Fibroblast of skin of right biceps (primary cell): Measurements from ENCODE around the gene CCDC120.

ENCODE experiments used
- DNase-seq: peaks from one replicate; pipeline ENCODE4 v3.0.0-alpha.2; 2013

Gene CCDC120, protein sequence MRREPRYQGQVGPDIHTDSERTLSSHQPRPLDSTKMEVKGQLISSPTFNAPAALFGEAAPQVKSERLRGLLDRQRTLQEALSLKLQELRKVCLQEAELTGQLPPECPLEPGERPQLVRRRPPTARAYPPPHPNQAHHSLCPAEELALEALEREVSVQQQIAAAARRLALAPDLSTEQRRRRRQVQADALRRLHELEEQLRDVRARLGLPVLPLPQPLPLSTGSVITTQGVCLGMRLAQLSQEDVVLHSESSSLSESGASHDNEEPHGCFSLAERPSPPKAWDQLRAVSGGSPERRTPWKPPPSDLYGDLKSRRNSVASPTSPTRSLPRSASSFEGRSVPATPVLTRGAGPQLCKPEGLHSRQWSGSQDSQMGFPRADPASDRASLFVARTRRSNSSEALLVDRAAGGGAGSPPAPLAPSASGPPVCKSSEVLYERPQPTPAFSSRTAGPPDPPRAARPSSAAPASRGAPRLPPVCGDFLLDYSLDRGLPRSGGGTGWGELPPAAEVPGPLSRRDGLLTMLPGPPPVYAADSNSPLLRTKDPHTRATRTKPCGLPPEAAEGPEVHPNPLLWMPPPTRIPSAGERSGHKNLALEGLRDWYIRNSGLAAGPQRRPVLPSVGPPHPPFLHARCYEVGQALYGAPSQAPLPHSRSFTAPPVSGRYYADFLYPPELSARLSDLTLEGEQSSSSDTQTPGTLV

DNA sequence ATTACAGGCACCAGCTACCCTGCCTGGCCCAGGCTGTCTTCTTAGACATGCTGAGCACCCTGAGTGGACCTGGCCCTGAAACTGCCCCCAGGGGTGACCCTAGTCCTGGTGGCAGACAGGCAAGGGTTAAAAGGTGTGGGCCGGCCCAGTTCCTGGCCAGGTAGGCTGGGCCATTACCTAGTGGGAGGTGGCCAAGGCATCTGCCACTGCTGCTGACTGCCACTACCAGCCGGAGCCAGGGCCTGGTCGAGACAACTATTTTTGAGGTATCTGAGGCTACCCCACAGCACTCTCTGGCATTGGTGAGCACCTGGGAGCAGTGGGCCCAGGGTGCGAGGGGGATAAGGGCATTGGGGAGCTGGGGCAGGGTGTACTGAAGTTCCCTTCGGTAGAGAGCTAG is at the start of gene CCDC120:
Gene CCDC120, plus strand, starts transcription at position 206 of the 400 bp plus-strand sequence. CDS start 3,043 bp downstream, outside the sequence.
- no peak for DNase-seq

DNA sequence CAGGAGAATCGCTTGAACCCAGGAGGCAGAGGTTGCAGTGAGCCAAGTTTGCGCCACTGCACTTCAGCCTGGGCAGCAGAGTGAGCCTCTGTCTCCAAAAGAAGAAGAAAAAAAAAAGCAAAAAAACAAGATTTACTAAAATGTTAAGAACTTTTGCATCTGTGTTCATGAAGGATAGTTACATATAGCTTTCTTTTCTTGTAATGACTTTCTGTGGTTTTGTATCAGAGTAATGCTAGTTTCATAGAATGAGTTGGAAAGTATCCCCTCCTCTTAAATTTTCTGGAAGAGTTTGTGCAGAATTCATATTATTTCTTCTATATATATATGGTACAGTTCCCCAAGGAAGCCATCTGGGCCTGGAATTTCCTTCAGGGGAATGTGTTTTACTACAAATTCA is 39.7 kb upstream of the CCDC120 start:
- DNase-seq, result no peak

DNA sequence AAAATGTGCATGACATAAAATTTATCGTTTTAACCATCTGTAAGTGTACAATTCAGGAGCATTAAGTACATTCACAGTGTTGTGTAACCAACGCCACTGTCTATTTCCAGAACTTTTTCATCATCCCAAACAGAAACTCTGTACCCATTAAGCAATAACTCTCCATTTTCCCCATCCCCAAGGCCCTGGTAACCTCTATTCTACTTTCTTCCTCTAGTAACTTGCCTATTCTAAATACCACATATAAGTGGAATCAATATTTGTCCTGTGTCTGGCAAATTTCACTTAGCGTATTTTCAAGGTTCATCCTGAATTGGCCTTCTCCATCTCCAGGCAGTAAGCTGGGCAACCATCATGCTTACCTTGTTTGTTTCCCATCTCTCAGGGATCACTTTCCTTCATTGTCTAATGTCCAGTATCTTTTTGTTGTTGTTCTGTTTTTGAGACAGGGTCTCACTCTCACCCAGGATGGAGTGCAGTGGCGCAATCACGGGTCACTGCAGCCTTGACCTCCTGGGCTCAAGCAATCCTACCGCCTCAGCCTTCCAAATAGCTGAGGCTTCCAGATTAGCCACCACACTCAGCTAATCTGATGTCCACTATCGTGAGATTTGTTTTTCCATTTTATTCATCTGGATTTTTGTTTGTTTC is 39.1 kb upstream of the CCDC120 start:
- DNase-seq, result no peak

DNA sequence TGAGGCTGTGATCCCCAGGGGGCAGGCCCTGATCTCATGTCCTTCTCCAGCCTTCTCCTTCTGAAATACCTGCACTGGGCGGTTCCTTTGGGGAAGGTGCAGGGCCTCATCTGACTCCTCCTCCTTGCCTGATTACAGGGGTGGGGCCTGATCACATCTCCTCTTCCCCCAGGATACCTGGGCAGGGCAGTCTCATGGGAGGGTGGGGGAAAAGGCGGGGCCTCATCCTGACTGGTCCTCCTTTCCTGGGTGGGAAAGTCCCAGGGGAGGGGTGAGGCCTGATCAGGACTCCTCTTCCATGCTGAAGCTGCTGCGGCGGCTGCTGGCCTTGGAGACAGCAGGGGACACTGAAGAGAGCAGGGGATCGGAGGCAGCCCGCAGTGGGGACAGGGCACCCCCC is 28.9 kb upstream of the CCDC120 start:
- no peak for DNase-seq

DNA sequence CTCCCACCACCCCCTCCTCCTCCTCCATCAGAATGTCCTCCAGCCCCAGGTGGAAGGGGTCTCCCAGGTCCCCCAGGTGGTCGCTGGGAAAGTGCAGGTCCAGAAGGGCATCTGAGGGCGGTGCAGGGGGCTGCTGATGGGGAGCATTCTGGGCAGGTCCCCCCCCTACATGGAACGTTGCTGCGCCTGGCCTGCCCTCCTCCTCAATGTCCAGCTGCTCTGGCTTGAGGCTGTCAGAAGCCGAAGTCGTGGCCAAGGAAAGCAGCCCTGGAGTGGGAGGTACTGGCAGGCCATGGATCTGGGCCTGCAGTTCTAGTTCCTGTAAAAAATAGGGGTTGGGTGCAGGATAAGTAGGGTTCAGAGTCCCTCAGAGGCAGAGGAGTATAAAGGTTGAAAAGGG is 28.5 kb upstream of the CCDC120 start:
- DNase-seq, result no peak

DNA sequence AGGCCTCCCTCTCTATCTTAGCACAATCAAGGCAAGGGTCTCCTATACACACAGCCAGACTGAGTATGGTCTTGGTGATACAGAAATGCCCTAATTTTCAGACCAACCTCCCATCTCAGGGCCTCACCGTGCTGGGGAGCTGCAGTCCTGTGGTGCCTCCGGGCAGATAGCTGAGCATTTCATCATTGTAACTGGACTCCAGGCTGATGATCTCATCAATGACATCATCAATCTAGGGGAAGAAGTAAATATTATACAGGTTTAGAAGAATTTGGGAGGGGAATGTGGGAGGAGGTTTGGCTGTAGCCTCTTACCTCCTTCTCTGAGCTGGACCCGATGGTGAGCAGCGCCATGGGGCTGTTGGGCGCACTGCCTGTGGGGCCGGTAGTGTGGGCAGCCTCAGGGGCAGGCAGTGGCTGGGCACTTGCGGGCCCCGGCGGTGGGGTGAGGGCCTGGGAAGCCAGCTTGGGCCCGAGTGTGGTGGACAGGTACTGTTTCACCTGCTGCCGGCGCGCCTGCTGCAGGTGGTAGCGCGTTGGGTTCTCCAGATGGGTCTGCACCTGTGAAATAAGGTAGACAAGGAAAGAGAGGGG is 20.8 kb upstream of the CCDC120 start:
- DNase-seq, result peak; percentile 47

DNA sequence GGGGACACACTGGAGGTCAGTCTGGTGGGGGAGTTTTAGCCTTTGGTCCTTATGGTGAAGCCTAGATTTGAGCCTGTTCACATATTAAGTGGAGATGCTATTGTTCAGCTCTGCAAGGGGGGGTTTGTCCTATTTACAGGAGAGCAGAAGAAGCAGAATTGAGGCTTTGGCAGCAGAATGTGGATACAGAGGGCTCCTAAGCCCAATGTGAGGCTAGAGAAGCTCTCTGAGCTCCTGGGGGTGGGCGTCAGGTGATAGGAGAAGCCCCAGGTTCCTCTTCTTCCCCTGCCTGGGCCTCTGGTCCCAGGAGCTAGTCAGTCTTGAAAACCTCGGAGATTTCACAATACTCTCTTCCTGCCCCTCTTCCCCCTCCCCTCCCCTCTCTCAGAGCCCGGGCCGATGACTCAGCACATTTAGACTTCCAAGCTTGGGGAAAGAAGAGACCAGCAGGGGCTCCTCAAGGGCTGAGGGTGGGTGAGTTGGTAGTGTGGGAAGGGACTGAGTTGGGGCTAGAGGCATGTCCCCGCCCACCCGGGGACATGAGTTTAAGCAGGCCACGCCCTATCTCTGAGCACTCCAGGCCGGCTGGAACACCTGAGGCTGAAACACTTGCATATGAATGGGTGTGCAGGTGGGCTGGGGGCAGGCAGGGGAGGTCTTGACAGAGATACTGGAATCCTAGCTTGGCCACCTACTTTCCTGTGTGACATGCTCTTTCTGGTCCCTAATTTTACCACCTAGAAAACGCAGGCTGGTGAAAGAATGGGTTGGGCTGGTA is 19.0 kb upstream of the CCDC120 start:
- peak; percentile 97 for DNase-seq

DNA sequence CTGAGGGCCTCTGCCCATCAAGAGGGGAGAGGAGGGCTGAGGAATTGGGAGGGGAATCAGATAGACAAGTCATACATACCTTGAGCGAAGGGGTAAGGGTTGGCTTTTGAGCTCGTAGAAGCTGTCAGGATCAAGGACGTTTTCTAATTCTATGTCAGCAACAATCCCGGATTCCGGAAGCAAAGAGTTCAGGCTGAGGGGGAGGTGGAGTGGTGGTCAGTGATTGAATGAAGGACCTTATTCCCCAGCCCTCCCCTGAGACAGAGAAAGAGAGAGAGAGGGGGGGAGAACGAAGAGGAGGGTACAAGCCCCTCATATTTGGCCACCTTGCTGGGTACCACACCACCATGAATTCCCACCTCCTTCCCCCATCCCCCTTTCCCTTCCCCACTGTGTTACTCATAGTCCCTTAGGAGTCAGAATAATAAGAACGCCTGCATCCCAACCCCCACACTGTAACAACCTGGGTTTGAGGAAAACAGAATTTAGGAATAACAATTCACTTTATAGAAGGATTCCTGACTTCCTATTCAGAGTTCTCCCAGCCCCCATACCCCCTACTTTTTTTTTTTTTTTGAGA is 18.3 kb upstream of the CCDC120 start:
- peak; percentile 78 for DNase-seq

DNA sequence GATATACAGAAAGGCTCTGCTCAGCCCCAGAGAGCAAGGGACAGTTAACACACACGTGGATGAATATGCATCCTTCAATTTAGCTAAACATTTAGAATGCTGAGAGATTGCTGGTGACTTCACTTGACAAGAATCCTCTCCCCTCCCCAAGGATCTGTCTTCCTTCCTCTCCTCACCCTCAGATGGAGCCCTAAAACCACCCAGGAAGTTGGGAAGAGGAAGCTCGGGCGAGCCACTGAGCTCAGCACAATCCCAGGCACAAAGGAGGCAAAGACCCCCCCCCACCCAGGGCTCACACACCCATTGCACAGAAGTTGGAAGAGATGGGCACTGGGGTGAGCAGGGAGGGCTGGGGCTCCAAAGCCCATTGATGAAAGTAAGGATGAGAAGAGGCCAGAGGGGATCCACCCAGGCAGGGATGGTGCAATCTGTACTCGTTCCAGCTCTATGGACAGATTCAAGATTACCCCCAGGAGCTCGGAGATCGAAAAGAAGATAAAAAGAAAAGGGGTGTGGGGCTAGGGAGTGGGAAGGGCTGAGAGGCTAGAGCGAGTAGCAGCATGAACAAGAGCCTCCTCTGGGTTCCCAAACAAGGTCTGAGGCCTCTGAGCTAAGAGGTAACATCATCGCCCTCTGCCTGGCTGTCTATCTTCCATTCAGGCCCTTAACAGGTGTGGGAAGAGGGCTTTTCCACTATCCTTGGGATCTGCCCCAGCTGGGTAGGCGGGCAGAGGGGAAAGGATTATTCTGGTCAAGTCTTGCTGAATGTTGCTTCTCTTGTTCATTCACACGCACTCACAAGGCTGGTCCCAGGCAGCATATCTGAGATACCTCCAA is 16.8 kb upstream of the CCDC120 start:
- DNase-seq, result peak; percentile 87

DNA sequence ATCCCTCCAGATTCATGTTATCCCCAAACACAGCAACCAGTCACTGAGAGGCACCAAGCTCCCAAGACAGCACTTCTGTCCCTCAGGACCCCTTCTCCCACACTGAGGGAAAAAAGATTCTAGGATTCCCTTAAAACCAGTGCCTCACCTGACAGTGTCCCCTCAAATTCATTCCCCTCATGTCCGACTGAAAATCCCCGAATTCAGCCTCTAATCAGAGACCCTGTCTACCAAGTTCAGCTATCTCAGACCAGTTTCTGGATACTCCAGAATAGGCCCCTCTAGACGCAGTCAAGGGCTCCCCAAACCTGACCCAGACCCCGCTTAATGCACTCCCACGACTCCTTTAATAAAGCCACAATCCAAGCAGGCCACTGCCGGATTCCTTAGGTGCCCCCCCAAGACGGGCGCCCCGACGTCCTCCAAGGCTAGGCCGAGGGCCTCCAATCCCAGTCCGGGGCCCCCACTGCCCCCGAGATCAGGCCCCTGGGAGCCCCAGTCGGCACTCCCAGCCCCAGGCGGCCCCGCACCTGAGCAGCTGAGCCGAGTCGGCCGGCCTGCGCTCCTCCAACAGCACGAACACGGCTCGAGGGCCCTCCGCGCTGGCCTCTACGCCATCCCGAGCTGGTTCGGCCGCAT is 16.1 kb upstream of the CCDC120 start:
- peak; percentile 13 for DNase-seq

DNA sequence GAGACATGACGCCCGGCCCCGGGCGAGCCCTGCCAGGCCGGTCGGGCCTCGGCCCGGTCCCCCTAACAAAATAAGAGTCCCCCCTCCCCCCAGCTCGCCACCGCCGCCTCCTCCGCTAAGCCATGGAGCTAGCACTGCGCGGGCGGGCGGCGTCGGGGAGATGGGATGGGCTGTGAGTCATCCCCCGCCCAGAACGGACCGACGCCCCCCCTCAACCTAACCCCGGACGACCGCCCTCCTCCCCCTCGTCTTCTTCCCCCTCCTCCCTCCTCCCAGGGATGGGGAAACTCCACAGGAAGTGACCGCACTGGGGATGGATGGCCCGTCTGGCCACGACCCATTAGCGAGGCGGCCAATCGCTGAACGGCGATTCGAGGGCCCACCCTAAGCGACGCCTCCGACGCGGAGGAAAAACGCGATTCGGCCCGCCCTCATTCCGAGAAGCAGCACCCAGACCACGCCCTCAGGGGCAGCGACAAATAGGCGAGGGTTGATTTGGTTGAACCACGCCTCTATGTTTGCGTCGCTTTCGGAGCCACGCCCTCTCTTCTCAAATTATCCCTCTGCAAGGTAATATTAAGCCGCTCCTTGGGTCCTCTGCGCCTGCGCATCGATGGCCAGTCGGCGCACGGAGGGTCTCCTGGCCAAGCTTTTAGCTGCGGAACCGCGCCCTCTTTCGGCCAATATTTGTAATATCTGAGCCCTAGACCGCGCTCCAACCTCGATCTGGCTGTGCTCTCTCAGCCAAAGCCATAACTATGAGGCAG is 15.4 kb upstream of the CCDC120 start, which contains the start of gene TFE3:
Gene TFE3, minus strand, starts transcription at position 138 of the 767 bp plus-strand sequence. Its CDS starts 131 bp downstream, at position 7.
- DNase-seq, result peak; percentile 99

DNA sequence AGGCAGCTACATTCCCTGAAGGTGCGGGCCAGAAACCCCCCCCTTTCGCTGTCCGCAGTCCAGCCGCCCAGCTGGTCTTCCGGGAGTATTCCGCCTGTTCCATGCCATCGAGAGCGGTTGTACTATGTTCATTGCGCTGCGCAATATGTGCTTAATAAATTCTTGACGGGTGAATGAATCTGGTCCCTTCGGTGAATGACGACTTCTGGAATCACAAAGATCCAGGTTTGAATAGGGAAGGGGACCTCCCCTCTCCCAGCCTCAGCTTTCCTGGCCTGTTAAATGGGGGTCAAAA is 14.9 kb upstream of the CCDC120 start:
- no peak for DNase-seq

DNA sequence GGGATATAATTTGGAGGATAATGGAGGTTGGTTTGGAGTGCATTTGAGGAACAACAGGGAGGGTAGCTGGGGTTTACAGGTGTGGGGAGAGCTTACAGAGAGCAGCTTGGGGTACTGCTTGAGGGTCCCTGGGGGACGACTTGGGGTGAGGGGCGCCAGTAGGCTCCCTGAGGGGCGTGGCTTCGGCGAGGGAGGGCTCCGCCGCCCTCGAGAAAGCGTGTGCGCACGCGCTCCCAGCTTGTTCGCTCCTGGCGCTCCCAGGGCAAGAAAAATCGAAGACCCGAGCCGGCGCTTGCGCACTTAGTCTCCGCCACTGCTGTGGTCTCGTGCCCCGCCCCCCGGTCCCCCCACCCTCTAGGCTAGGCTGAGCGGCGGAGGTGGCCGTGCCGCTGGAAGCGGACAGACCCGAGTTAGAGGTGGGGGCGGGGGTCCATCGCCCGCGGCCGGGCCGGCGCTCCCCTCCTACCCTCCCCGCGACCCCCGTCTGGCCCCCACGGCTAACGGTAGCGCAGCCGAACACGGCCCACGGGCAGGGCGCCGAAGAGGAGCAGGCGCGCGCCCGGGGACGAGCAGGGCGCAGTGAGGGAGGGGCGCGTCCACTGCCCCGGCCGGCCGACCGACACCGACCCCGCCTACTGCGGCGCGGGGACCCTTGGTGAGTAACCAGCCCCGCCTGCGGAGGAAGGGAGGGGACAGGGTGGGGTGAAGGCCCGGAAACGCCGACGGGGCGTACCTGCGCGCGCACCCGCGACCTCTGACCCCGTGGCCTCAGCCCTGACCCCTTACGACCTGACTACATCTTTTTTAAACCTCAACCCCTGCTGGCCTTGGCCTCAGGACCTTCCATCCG is 5.4 kb upstream of the CCDC120 start:
- DNase-seq, result peak; percentile 67

DNA sequence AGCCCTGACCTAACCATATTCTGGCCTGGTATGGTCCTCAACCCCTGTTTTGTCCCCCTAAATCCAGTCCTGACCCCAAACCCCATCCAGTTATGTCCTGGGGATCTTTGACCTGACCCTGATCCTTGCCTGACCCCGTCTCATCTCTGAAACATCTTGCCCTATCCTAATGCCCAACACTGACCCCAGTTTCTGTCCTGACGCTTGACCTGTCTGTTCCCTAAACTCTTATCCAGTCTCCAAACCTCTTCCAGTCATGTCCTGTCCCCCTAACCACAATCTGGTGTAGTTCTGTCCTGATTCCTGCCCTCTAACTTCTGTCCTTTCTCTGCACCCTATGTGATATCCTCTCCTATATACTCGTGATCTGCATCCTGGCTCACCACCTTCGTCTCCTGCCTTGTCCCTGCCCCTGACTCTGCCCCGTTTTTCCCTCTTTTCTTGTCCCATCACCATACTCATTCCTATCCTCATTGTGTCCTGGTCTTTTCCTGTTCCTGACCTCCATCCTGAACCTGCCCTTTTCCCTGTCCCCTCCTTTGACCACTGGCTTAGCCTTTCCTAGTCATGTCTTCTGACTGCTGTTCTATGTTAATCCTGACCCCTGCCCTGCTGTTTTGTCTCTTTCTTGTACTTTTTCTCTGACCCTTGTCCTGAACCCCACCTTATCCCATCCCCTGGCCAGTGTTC is 4.6 kb upstream of the CCDC120 start:
- DNase-seq, result no peak

DNA sequence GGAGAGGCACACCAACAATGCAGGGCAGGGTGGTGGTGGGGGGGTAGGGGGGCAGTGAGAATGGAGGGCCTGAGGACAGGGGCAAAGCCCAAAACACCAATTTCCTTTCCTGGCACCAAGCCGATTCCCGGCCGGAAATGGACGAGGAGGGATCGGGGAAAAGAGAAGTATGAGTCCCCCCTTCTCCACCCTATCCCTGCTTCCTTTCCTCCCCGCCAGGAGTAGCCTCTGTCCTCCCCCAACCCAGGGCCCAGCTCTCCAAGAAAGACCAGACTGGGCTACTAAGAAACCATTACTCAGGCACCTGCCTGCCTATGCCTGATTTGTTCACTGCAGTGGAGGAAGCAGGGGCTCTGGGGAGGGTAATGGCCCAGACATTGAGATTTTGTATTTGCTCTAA is 402 bp downstream of the CCDC120 start:
- DNase-seq, result no peak

DNA sequence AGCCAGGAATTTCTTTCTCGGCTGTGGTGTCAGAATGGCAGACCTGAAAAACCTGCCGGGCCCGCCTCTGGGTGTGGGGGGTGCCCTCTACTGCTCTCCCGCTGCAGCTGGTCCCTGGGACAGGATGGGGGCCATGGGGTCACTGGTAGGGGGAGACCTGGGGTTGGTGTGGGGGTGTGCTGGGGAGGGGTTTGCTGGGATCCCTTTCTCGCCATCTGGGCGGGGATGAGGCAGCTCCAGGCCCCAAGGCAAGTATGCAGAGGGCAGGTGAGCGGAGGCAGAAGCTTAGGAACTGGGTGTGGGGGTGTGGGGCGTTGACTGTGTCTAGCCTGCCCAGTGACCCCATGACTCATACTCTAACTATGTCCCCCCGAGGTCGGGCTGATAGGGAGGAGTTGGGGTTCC is 884 bp downstream of the CCDC120 start:
- no peak for DNase-seq

DNA sequence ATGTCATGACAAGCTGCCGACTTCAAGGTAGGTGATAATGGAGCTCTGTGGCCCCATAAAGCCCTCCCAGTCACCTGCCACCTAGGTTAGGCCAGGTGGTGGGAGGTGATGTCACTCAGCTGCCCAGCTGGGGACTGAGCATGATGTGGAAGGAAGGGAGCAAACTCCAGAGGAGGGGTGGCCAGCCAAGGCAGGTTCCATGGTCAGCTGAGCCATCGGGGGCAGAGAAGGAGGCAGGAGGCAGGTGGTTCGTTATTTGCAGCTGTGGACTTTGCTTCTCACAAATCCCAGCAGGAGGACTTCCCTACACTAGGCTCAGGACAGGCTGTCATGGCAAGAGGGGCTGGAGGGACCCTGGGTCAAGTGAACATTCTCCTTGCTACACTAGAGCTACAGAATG is 2.1 kb downstream of the CCDC120 start:
- DNase-seq, result no peak

DNA sequence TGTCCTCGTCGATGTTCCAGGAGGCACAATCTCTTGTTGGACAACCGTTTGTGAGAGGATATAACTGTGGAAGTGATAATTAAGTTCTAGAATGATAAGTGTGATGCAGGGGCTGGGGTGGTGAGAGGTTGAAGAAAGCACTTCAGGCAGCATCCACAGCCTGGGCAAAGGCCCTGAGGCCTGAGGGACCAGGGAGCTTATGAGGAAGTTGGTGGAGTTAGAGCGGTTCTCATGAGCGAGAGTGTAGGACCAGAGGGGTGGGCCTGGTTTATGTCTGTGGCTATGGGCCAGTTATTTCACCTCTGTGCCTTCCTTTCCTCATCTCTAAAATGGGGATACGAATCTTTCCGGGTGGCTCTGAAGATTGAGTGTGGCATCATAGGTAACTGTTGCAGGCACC is 2.7 kb downstream of the CCDC120 start:
- DNase-seq, result no peak
